ENCODE data around the gene GDE1. TPM values are rescaled to one million over a fixed set of nuclear protein-coding genes. Genes with fewer than 3 reads are reported as not detected.

The GDE1 gene
- total and polyA plus RNA-seq, 4 experiments from 2014 or later = 23.2 to 40.2 (median 27.0) TPM

DNA sequence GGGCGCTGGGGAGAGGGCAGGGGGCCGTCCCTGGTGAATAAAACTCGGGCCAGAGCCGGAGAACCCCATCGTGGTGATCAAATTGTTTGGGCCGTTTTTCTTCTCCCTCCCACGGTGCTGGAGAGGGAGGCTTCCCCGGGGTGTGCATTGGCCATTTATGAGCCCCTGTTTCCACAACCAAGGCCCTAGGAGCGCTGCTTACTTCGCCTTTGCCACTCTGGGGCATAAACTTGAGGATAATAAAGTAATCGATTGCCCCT, 2.4 kb upstream of the GDE1 start:
- H3K36me3 Mint-ChIP-seq = peaks cover 10 to 22% of the 10 kb centered on the region in 2 donors
- intact Hi-C loops (cut with micrococcal nuclease) = loop anchor here (10.0 kb wide), 1 partner anchor 599 kb away; the partner anchor contains the start of gene SMG1
- H3K27me3 Mint-ChIP-seq = no peaks in the 10 kb centered on the region
- Histone ChIP-seq H3K4me1 (ENCODE audit: insufficient read depth, low read length) (peaks cover 51% of the 10 kb centered on the region), H3K9me3 (ENCODE audit: control insufficient read depth in 1 of 2, low read length in 2 of 2) (no peaks in the 10 kb centered on the region), H3K27ac (ENCODE audit: low read depth, low read length) (peak overlapping the region; percentile 69), H3K27me3 (ENCODE audit: insufficient read depth, low read length) (no peaks in the 10 kb centered on the region), H3K4me3 (ENCODE audit: low read length in 2 of 2) (peak overlapping the region; percentile 66 to 73), H3K36me3 (ENCODE audit: insufficient read depth, low read length) (no peaks in the 10 kb centered on the region)
- no peaks in the 10 kb centered on the region for H3K9me3 Mint-ChIP-seq
- peak overlapping the region; percentile 81 to 99 (median 92) for H3K27ac Mint-ChIP-seq
- H3K4me1 Mint-ChIP-seq = peaks cover 29 to 54% (median 38%) of the 10 kb centered on the region in 4 donors
- peak overlapping the region; percentile 95 to 100 (median 98) for H3K4me3 Mint-ChIP-seq
- peak in 1 of 5 donors; percentile 17 for DNase-seq
- CTCF ChIA-PET (ENCODE audit: partially characterized antibody) = interaction anchor here (1.1 to 5.2 kb wide), 3 partner anchors 21 to 31 kb away, joined by 3 to 58 read pairs (median 6); partner anchors contain the start of gene VPS35L
- POLR2A ChIA-PET (ENCODE audit: partially characterized antibody) = interaction anchor here (1.1 to 3.5 kb wide), 6 partner anchors 18 to 457 kb away, joined by 4 to 66 read pairs (median 4); partner anchors contain the start of genes COQ7, IQCK, KNOP1 and VPS35L

- ChIA-PET POLR2A (ENCODE audit: partially characterized antibody) (interaction anchor here (0.8 to 3.5 kb wide), 7 partner anchors 12 to 456 kb away, joined by 4 to 66 read pairs (median 5); partner anchors contain the start of genes COQ7, IQCK, KNOP1 and VPS35L), CTCF (ENCODE audit: partially characterized antibody) (interaction anchor here (1.0 to 5.2 kb wide), 4 partner anchors 21 to 722 kb away, joined by 3 to 58 read pairs (median 5); partner anchors contain the start of genes ARL6IP1 and VPS35L)
- intact Hi-C loops (cut with micrococcal nuclease) = loop anchor here (1.0 to 10.0 kb wide), 7 partner anchors 32 to 1217 kb away; partner anchors contain the start of genes ARL6IP1, COQ7, IQCK and KNOP1
- Histone ChIP-seq H3K4me3 (ENCODE audit: low read length in 2 of 2) (peak within 1 kb of the TSS; percentile 66 to 73), H3K27ac (ENCODE audit: low read depth, low read length) (peak within 1 kb of the TSS; percentile 78), H3K36me3 (ENCODE audit: insufficient read depth, low read length) (no peaks in the 10 kb centered on the region), H3K27me3 (ENCODE audit: insufficient read depth, low read length) (no peaks in the 10 kb centered on the region), H3K9me3 (ENCODE audit: control insufficient read depth in 1 of 2, low read length in 2 of 2) (no peaks in the 10 kb centered on the region), H3K4me1 (ENCODE audit: insufficient read depth, low read length) (peaks cover 55% of the 10 kb centered on the region)
- peak within 1 kb of the TSS; percentile 95 to 100 (median 98) for H3K4me3 Mint-ChIP-seq
- DNase-seq = peak; percentile 91 to 97 (median 93)
- peak within 1 kb of the TSS; percentile 81 to 99 (median 96) for H3K27ac Mint-ChIP-seq
- H3K36me3 Mint-ChIP-seq = peaks cover 6 to 19% of the 10 kb centered on the region in 2 donors
- no peaks in the 10 kb centered on the region for H3K27me3 Mint-ChIP-seq
- H3K9me3 Mint-ChIP-seq = no peaks in the 10 kb centered on the region
- H3K4me1 Mint-ChIP-seq = peaks cover 30 to 58% (median 40%) of the 10 kb centered on the region in 4 donors
Observed at GRCh38 chr16:19523559-19524355, 1.9 kb upstream of the GDE1 start, which contains the start of gene CCP110. Gene CCP110, plus strand, starts transcription at chr16:19523942. Its CDS starts 3,940 bp downstream, at chr16:19527882.

DNA sequence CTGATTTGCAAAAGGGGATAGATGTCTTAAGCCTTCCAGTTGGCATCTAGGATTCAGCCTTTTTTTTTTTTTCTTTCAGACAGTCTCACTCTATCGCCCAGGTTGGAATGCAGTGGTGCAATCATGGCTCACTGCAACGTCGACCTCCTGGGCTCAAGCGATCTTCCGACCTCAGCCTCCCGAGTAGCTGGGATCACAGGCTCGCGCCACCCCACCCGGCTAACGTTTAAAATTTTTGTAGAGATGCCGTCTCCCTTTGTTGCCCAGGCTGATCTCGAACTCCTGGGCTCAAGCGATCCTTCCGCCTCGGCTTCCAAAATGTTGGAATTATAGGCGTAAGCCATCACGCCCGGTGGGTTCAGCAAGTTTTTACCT, 1.3 kb upstream of the GDE1 start:
- ChIA-PET POLR2A (ENCODE audit: partially characterized antibody) (interaction anchor here (0.8 to 3.5 kb wide), 4 partner anchors 13 to 456 kb away, joined by 4 to 66 read pairs (median 5); partner anchors contain the start of genes COQ7 and VPS35L), CTCF (ENCODE audit: partially characterized antibody) (interaction anchor here (1.0 to 5.2 kb wide), 3 partner anchors 27 to 722 kb away, joined by 3 to 58 read pairs (median 4); partner anchors contain the start of genes ARL6IP1 and VPS35L)
- intact Hi-C loops (cut with micrococcal nuclease) = loop anchor here (1.0 to 10.0 kb wide), 7 partner anchors 32 to 1218 kb away; partner anchors contain the start of genes ARL6IP1, COQ7, IQCK and KNOP1
- Mint-ChIP-seq H3K27ac (peak overlapping the region in 4 of 7 donors; percentile 6 to 99 (median 88)), H3K9me3 (no peaks in the 10 kb centered on the region), H3K27me3 (no peaks in the 10 kb centered on the region), H3K4me3 (peak overlapping the region in 6 of 8 donors; percentile 8 to 55 (median 26)), H3K36me3 (peaks cover under 1 to 16% of the 10 kb centered on the region in 2 donors), H3K4me1 (peaks cover 35 to 63% (median 45%) of the 10 kb centered on the region in 4 donors)
- Histone ChIP-seq H3K4me1 (ENCODE audit: insufficient read depth, low read length) (peaks cover 61% of the 10 kb centered on the region), H3K27ac (ENCODE audit: low read depth, low read length) (no peak overlapping the region), H3K9me3 (ENCODE audit: control insufficient read depth in 1 of 2, low read length in 2 of 2) (no peaks in the 10 kb centered on the region), H3K27me3 (ENCODE audit: insufficient read depth, low read length) (no peaks in the 10 kb centered on the region), H3K4me3 (ENCODE audit: low read length in 2 of 2) (no peak overlapping the region), H3K36me3 (ENCODE audit: insufficient read depth, low read length) (no peaks in the 10 kb centered on the region)
- DNase-seq = no peak

- no peaks in the 10 kb centered on the region for H3K36me3 ChIP-seq (ENCODE audit: insufficient read depth, low read length)
- no peaks in the 10 kb centered on the region for H3K27me3 ChIP-seq (ENCODE audit: insufficient read depth, low read length)
- intact Hi-C loops (cut with micrococcal nuclease) = loop anchor here (1.0 to 10.0 kb wide), 7 partner anchors 33 to 1218 kb away; partner anchors contain the start of genes ARL6IP1, COQ7, IQCK and KNOP1
- no peak for DNase-seq
- no peak overlapping the region for H3K4me3 ChIP-seq (ENCODE audit: low read length in 2 of 2)
- peak overlapping the region; percentile 78 for H3K27ac ChIP-seq (ENCODE audit: low read depth, low read length)
- Mint-ChIP-seq H3K27me3 (no peaks in the 10 kb centered on the region), H3K36me3 (peaks cover 0 to 13% of the 10 kb centered on the region in 2 donors), H3K4me3 (peak overlapping the region in 5 of 8 donors; percentile 20 to 99 (median 96)), H3K27ac (peak overlapping the region in 6 of 7 donors; percentile 57 to 98 (median 94)), H3K9me3 (no peaks in the 10 kb centered on the region), H3K4me1 (peaks cover 36 to 64% (median 45%) of the 10 kb centered on the region in 4 donors)
- POLR2A ChIA-PET (ENCODE audit: partially characterized antibody) = interaction anchor here (2.7 to 3.5 kb wide), 2 partner anchors 32 to 33 kb away, joined by 28 to 66 read pairs; partner anchors contain the start of gene VPS35L
- no peaks in the 10 kb centered on the region for H3K9me3 ChIP-seq (ENCODE audit: control insufficient read depth in 1 of 2, low read length in 2 of 2)
- H3K4me1 ChIP-seq (ENCODE audit: insufficient read depth, low read length) = peaks cover 63% of the 10 kb centered on the region
- CTCF ChIA-PET (ENCODE audit: partially characterized antibody) = interaction anchor here (3.4 kb wide), 1 partner anchor 33 kb away, joined by 20 read pairs; the partner anchor contains the start of gene VPS35L
Observed at GRCh38 chr16:19522760-19523159, 862 bp upstream of the GDE1 start.

- no peaks in the 10 kb centered on the region for H3K27me3 ChIP-seq (ENCODE audit: insufficient read depth, low read length)
- H3K4me1 ChIP-seq (ENCODE audit: insufficient read depth, low read length) = peaks cover 67% of the 10 kb centered on the region
- ChIA-PET CTCF (ENCODE audit: partially characterized antibody) (interaction anchor here (3.4 kb wide), 1 partner anchor 33 kb away, joined by 20 read pairs; the partner anchor contains the start of gene VPS35L), POLR2A (ENCODE audit: partially characterized antibody) (interaction anchor here (2.7 kb wide), 1 partner anchor 33 kb away, joined by 28 read pairs; the partner anchor contains the start of gene VPS35L)
- no peak for DNase-seq
- intact Hi-C loops (cut with micrococcal nuclease) = loop anchor here (2.0 to 10.0 kb wide), 3 partner anchors 196 to 1218 kb away; partner anchors contain the start of genes IQCK, KNOP1, SMG1 and THUMPD1
- Mint-ChIP-seq H3K27me3 (no peaks in the 10 kb centered on the region), H3K4me3 (peak overlapping the region; percentile 95 to 99 (median 96)), H3K9me3 (no peaks in the 10 kb centered on the region), H3K36me3 (peaks cover under 1 to 16% of the 10 kb centered on the region in 2 donors), H3K27ac (peak overlapping the region; percentile 73 to 98 (median 95)), H3K4me1 (peaks cover 39 to 68% (median 49%) of the 10 kb centered on the region in 4 donors)
- no peaks in the 10 kb centered on the region for H3K36me3 ChIP-seq (ENCODE audit: insufficient read depth, low read length)
- peak overlapping the region in 1 of 2 donors; percentile 89 for H3K4me3 ChIP-seq (ENCODE audit: low read length in 2 of 2)
- peak overlapping the region; percentile 78 for H3K27ac ChIP-seq (ENCODE audit: low read depth, low read length)
- H3K9me3 ChIP-seq (ENCODE audit: control insufficient read depth in 1 of 2, low read length in 2 of 2) = no peaks in the 10 kb centered on the region
Observed at GRCh38 chr16:19522397-19522732, 467 bp upstream of the GDE1 start.

DNA sequence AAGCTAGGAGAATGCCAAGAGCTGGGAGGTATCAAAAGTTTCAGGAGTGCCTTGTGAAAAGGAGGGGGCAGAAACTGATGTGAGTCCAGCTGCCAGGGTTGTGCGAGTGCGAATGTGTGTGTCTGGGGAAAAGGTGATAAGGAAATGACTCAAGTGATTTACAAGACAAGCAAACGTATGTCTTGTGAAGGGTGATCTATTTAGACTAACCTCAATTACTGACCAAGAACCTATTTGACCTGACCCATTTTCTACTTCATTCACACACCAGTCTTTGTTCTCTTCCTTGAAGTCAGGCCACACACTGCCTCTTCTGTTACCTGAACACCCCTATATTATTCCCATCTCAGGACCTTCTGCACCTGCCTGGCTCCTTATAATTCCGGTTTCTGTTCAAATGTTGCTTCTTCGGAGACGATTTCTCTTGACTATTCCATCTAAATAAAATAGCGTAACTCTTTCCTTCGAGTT, 1.0 kb downstream of the GDE1 start:
- no peaks in the 10 kb centered on the region for H3K9me3 ChIP-seq (ENCODE audit: control insufficient read depth in 1 of 2, low read length in 2 of 2)
- ChIA-PET POLR2A (ENCODE audit: partially characterized antibody) (interaction anchor here (0.6 to 2.7 kb wide), 4 partner anchors 15 to 595 kb away, joined by 3 to 28 read pairs (median 5); partner anchors contain the start of gene VPS35L), CTCF (ENCODE audit: partially characterized antibody) (interaction anchor here (1.6 to 3.4 kb wide), 3 partner anchors 18 to 37 kb away, joined by 5 to 20 read pairs (median 12); partner anchors contain the start of gene VPS35L)
- DNase-seq = peak in 1 of 5 donors; percentile 2
- no peaks in the 10 kb centered on the region for H3K27me3 Mint-ChIP-seq
- peak overlapping the region; percentile 78 for H3K27ac ChIP-seq (ENCODE audit: low read depth, low read length)
- peak overlapping the region; percentile 73 to 98 (median 95) for H3K27ac Mint-ChIP-seq
- H3K4me3 Mint-ChIP-seq = peak overlapping the region; percentile 95 to 99 (median 96)
- peaks cover 69% of the 10 kb centered on the region for H3K4me1 ChIP-seq (ENCODE audit: insufficient read depth, low read length)
- H3K9me3 Mint-ChIP-seq = no peaks in the 10 kb centered on the region
- peaks cover 11 to 30% of the 10 kb centered on the region in 2 donors for H3K36me3 Mint-ChIP-seq
- H3K4me1 Mint-ChIP-seq = peaks cover 46 to 75% (median 58%) of the 10 kb centered on the region in 4 donors
- intact Hi-C loops (cut with micrococcal nuclease) = loop anchor here (10.0 kb wide), 1 partner anchor 596 kb away; the partner anchor contains the start of gene SMG1
- peaks cover 5% of the 10 kb centered on the region for H3K36me3 ChIP-seq (ENCODE audit: insufficient read depth, low read length)
- H3K4me3 ChIP-seq (ENCODE audit: low read length in 2 of 2) = peak overlapping the region; percentile 87 to 89
- no peaks in the 10 kb centered on the region for H3K27me3 ChIP-seq (ENCODE audit: insufficient read depth, low read length)
